IPS DF 19.7 (cell line): ENCODE results near the gene IMMT.

Experiments
- DNase-seq: peaks from one replicate; pipeline ENCODE4 v3.0.0-alpha.2; 2013; ENCODE audit warnings: low read depth, low spot score

Gene IMMT

GRCh38 chr2:86143926-86144685 lies 51.2 kb downstream of the IMMT start:
- no peak for DNase-seq

GRCh38 chr2:86143307-86143706 lies 52.0 kb downstream of the IMMT start:
- no peak for DNase-seq

GRCh38 chr2:86142436-86143257 lies 52.6 kb downstream of the IMMT start:
- DNase-seq: no peak

- DNase-seq: no peak
Measured at GRCh38 chr2:86140969-86141392, 54.3 kb downstream of the IMMT start.

GRCh38 chr2:86139981-86140380 lies 55.3 kb downstream of the IMMT start:
- no peak for DNase-seq

GRCh38 chr2:86138736-86139625 lies 56.3 kb downstream of the IMMT start:
- DNase-seq: no peak

GRCh38 chr2:86136141-86136540 lies 59.1 kb downstream of the IMMT start:
- no peak for DNase-seq

GRCh38 chr2:86135653-86136052 lies 59.6 kb downstream of the IMMT start:
- DNase-seq: no peak

GRCh38 chr2:86134709-86135108 lies 60.6 kb downstream of the IMMT start:
- no peak for DNase-seq

- no peak for DNase-seq
Measured at GRCh38 chr2:86124683-86125082, 70.6 kb downstream of the IMMT start.

GRCh38 chr2:86123328-86123925 lies 71.8 kb downstream of the IMMT start:
- DNase-seq: no peak

GRCh38 chr2:86118130-86118529 lies 77.1 kb downstream of the IMMT start:
- no peak for DNase-seq

- no peak for DNase-seq
Measured at GRCh38 chr2:86107031-86107430, 88.2 kb downstream of the IMMT start.

- DNase-seq: peak; percentile 78
Measured at GRCh38 chr2:86105969-86106945, 89.0 kb downstream of the IMMT start, which contains the start of gene PTCD3. TSS of gene PTCD3 (plus strand) at chr2:86106235. CDS start at chr2:86106248, 13 bp downstream.

- DNase-seq: peak; percentile 82
Measured at GRCh38 chr2:86105252-86105968, 89.9 kb downstream of the IMMT start, which contains the start of gene POLR1A. TSS of gene POLR1A (minus strand) at chr2:86105886. CDS start at chr2:86105776, 110 bp downstream.

GRCh38 chr2:86102157-86102556 lies 93.1 kb downstream of the IMMT start:
- no peak for DNase-seq

- DNase-seq: no peak
Measured at GRCh38 chr2:86097913-86098312, 97.3 kb downstream of the IMMT start.

- DNase-seq: no peak
Measured at GRCh38 chr2:86097114-86097896, 98.0 kb downstream of the IMMT start.

GRCh38 chr2:86094229-86094628 lies 101.0 kb downstream of the IMMT start:
- no peak for DNase-seq
